ENCODE results near the gene UMODL1. TPM values are rescaled to one million over a fixed set of nuclear protein-coding genes. Genes with fewer than 3 reads are reported as not detected.

The UMODL1 gene
- total and polyA plus RNA-seq, 5 donors from 2014 or later: 0.05 to 0.35 (median 0.07) TPM; not detected in 1

DNA sequence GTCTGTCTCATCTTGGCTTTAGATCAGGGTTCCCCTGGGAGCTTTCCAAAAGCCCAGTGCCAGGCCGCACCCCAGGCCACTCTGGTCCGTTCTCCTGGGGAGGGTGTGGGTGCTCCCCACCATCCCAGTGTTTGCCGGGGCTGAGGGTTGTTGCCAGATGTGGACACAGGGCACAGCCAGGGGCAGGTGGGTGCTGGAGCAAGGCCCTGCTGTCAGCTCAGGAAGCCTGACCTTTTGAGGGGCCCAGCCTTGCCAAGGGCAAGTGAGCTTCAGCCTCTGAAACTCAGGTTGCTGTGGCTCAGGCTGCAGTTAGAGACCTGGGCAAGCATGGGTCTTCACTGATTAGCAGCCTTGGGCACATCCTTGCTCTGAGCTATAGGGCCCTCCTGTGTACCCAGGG, 38.1 kb upstream of the UMODL1 start:
- Mint-ChIP-seq H3K9me3 (peaks cover 0 to 4% (median 0%) of the 10 kb centered on the region in 7 donors), H3K4me1 (peaks cover 0 to 2% (median 0%) of the 10 kb centered on the region in 4 donors), H3K27me3 (peaks cover 2% of the 10 kb centered on the region), H3K4me3 (no peak overlapping the region), H3K27ac (no peak overlapping the region), H3K36me3 (no peaks in the 10 kb centered on the region)
- Histone ChIP-seq H3K9me3 (ENCODE audit: control insufficient read depth in 2 of 2, low read length in 2 of 2) (no peaks in the 10 kb centered on the region), H3K4me3 (ENCODE audit: low read depth, low read length) (no peak overlapping the region), H3K27me3 (ENCODE audit: control insufficient read depth, insufficient read depth, low read length) (no peaks in the 10 kb centered on the region), H3K4me1 (ENCODE audit: control insufficient read depth, insufficient read depth, low read length, poor library complexity, severe bottlenecking) (no peaks in the 10 kb centered on the region), H3K36me3 (ENCODE audit: control insufficient read depth, insufficient read depth, low read length) (no peaks in the 10 kb centered on the region), H3K27ac (ENCODE audit: insufficient read depth, low read length, poor library complexity, severe bottlenecking) (no peak overlapping the region)
- no peak for ATAC-seq (ENCODE audit: low read depth in 2 of 2)
- DNase-seq: no peak

DNA sequence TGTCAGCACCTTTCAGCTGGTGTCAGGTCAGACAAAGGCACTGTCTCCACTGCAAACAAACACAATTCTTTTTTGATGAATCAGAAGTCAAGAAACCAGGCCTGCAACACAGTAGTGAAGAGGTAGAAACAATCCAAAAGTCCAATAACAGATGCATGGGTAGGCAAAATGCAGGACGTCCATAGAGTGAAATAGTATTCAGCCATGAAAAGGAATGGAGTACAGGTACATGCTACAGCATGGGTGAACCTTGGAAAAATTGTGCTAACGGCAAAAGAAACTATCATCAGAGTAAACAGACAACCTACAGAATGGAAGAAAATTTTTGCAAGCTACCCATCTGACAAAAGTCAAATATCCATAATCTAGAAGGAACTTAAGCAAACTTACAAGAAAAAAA, 34.8 kb upstream of the UMODL1 start:
- H3K27ac ChIP-seq (ENCODE audit: insufficient read depth, low read length, poor library complexity, severe bottlenecking): no peak overlapping the region

DNA sequence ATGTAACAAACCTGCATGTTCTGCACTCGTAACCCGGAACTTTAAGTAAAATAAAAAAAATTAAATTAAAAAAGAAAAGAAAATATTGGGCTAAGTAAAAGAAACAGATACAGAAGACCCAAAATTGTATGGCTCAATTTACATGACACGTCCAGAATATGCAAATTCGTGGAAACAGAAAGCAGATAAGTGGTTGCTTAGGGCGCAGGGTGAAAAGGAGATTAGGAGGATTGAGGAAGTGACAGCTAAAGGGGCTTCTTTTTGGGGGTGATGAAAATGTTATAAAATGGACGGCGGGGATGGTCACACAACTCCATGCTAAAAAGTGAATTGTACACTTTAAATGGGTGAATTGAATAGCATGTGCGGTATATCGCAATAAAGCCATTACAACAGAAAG, 33.6 kb upstream of the UMODL1 start:
- peak overlapping the region in 2 of 3 donors; percentile 22 to 84 for H3K27ac Mint-ChIP-seq
- Histone ChIP-seq H3K27ac (ENCODE audit: insufficient read depth, low read length, poor library complexity, severe bottlenecking) (no peak overlapping the region), H3K4me3 (ENCODE audit: low read depth, low read length) (no peak overlapping the region), H3K27me3 (ENCODE audit: control insufficient read depth, insufficient read depth, low read length) (no peaks in the 10 kb centered on the region), H3K36me3 (ENCODE audit: control insufficient read depth, insufficient read depth, low read length) (no peaks in the 10 kb centered on the region), H3K9me3 (ENCODE audit: control insufficient read depth in 2 of 2, low read length in 2 of 2) (no peaks in the 10 kb centered on the region), H3K4me1 (ENCODE audit: control insufficient read depth, insufficient read depth, low read length, poor library complexity, severe bottlenecking) (no peaks in the 10 kb centered on the region)
- no peaks in the 10 kb centered on the region for H3K27me3 Mint-ChIP-seq
- ATAC-seq (ENCODE audit: low read depth in 2 of 2) (no peak), DNase-seq (no peak)
- no peak overlapping the region for H3K4me3 Mint-ChIP-seq
- peaks cover 0 to 11% (median 5%) of the 10 kb centered on the region in 4 donors for H3K4me1 Mint-ChIP-seq
- peaks cover 0 to 4% (median 0%) of the 10 kb centered on the region in 7 donors for H3K9me3 Mint-ChIP-seq
- H3K36me3 Mint-ChIP-seq: peaks cover 3% of the 10 kb centered on the region

More for the DNA sequence above, 34.8 kb upstream of the UMODL1 start:
- Mint-ChIP-seq H3K9me3 (peaks cover 0 to 4% (median 0%) of the 10 kb centered on the region in 7 donors), H3K27me3 (no peaks in the 10 kb centered on the region), H3K36me3 (peaks cover 3% of the 10 kb centered on the region), H3K4me1 (peaks cover 0 to 8% (median 3%) of the 10 kb centered on the region in 4 donors), H3K27ac (no peak overlapping the region), H3K4me3 (no peak overlapping the region)
- no peaks in the 10 kb centered on the region for H3K4me1 ChIP-seq (ENCODE audit: control insufficient read depth, insufficient read depth, low read length, poor library complexity, severe bottlenecking)
- no peaks in the 10 kb centered on the region for H3K36me3 ChIP-seq (ENCODE audit: control insufficient read depth, insufficient read depth, low read length)
- ATAC-seq (ENCODE audit: low read depth in 2 of 2) (no peak), DNase-seq (no peak)
- no peak overlapping the region for H3K4me3 ChIP-seq (ENCODE audit: low read depth, low read length)
- H3K27me3 ChIP-seq (ENCODE audit: control insufficient read depth, insufficient read depth, low read length): no peaks in the 10 kb centered on the region
- H3K9me3 ChIP-seq (ENCODE audit: control insufficient read depth in 2 of 2, low read length in 2 of 2): no peaks in the 10 kb centered on the region

DNA sequence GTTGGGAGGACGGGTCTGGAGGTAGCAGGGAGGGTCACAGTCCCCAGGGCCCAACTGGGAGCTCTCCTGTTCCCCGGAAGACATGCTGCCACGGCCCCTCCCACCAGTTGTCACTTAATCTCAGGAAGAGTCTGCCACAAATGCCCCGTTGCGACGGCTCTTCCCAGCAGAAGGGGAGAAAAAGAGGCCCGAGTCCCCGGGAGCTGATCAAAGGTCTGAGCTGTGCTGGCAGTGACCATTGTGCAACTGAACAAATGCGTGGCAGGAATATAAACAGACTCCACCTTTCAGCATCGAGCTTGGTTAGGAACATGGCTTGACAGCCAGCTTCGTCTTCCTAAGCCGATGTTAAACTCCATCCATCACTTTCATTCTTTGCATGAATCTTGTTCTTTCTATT, 33.2 kb upstream of the UMODL1 start:
- H3K27me3 Mint-ChIP-seq: no peaks in the 10 kb centered on the region
- no peak overlapping the region for H3K4me3 ChIP-seq (ENCODE audit: low read depth, low read length)
- no peaks in the 10 kb centered on the region for H3K4me1 ChIP-seq (ENCODE audit: control insufficient read depth, insufficient read depth, low read length, poor library complexity, severe bottlenecking)
- H3K27ac Mint-ChIP-seq: peak overlapping the region in 2 of 3 donors; percentile 22 to 84
- peaks cover 0 to 4% (median 0%) of the 10 kb centered on the region in 7 donors for H3K9me3 Mint-ChIP-seq
- DNase-seq (no peak), ATAC-seq (ENCODE audit: low read depth in 2 of 2) (no peak)
- H3K4me3 Mint-ChIP-seq: no peak overlapping the region
- no peaks in the 10 kb centered on the region for H3K27me3 ChIP-seq (ENCODE audit: control insufficient read depth, insufficient read depth, low read length)
- H3K4me1 Mint-ChIP-seq: peaks cover 0 to 11% (median 5%) of the 10 kb centered on the region in 4 donors
- H3K36me3 Mint-ChIP-seq: peaks cover 3% of the 10 kb centered on the region
- no peaks in the 10 kb centered on the region for H3K36me3 ChIP-seq (ENCODE audit: control insufficient read depth, insufficient read depth, low read length)
- H3K27ac ChIP-seq (ENCODE audit: insufficient read depth, low read length, poor library complexity, severe bottlenecking): no peak overlapping the region
- no peaks in the 10 kb centered on the region for H3K9me3 ChIP-seq (ENCODE audit: control insufficient read depth in 2 of 2, low read length in 2 of 2)

DNA sequence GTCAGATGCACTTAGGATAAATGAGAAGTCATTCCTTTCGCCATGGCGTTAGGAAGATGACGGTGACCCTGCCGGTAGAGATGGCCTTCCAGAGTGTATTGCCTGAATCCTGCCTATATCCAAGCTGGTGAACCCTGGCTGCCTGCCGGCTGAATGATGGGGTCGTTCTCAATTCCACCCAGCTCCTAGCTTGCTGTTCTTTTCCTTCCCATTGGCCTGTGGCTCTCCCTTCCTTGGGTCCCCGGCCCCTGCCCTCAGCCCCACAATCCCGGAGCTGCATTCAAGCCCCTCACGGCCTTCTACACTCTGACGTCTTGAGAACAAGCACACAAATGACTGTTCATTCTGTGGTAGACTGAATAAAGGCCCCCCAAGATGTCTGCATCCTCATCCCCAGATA, 32.7 kb upstream of the UMODL1 start:
- Histone ChIP-seq H3K4me1 (ENCODE audit: control insufficient read depth, insufficient read depth, low read length, poor library complexity, severe bottlenecking) (no peaks in the 10 kb centered on the region), H3K27me3 (ENCODE audit: control insufficient read depth, insufficient read depth, low read length) (no peaks in the 10 kb centered on the region), H3K27ac (ENCODE audit: insufficient read depth, low read length, poor library complexity, severe bottlenecking) (no peak overlapping the region), H3K36me3 (ENCODE audit: control insufficient read depth, insufficient read depth, low read length) (no peaks in the 10 kb centered on the region), H3K4me3 (ENCODE audit: low read depth, low read length) (no peak overlapping the region), H3K9me3 (ENCODE audit: control insufficient read depth in 2 of 2, low read length in 2 of 2) (no peaks in the 10 kb centered on the region)
- peaks cover 3% of the 10 kb centered on the region for H3K36me3 Mint-ChIP-seq
- no peak overlapping the region for H3K4me3 Mint-ChIP-seq
- DNase-seq (no peak), ATAC-seq (ENCODE audit: low read depth in 2 of 2) (no peak)
- no peaks in the 10 kb centered on the region for H3K27me3 Mint-ChIP-seq
- peaks cover 0 to 4% (median 0%) of the 10 kb centered on the region in 7 donors for H3K9me3 Mint-ChIP-seq
- H3K4me1 Mint-ChIP-seq: peaks cover 0 to 11% (median 5%) of the 10 kb centered on the region in 4 donors
- peak overlapping the region in 2 of 3 donors; percentile 84 to 89 for H3K27ac Mint-ChIP-seq

DNA sequence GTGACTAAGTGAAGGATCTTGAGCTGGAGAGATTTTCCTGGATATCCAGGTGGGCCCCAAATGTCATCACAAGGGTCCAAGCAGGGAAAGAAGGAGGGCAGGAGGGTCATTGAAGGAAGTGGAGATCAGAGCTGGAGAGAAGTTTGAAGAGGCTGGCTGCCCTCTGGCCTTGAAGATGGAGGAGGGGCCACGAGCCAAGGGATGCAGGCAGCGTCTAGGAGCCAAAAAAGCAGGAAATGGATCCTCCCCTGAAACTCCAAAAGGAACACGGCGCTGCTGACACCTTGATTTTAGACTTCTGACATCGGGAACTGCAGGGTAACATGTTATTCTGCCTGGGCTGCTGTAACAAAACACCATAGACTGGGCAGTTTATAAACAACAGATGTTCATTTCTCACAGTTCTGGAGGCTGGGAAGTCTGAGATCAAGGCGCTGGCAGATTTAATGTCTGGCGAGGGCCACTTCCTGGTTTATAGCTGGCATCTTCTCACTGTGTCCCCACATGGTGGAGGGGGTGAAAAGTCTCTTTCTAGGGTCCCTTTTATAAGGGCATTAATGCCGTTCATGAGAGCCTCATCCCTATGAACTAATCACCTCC, 32.2 kb upstream of the UMODL1 start:
- no peak overlapping the region for H3K4me3 ChIP-seq (ENCODE audit: low read depth, low read length)
- ATAC-seq (ENCODE audit: low read depth in 2 of 2): no peak
- Mint-ChIP-seq H3K9me3 (peaks cover 0 to 4% (median 0%) of the 10 kb centered on the region in 7 donors), H3K36me3 (peaks cover 3% of the 10 kb centered on the region), H3K27ac (peak overlapping the region in 1 of 3 donors; percentile 89), H3K4me1 (peaks cover 0 to 11% (median 5%) of the 10 kb centered on the region in 4 donors), H3K27me3 (no peaks in the 10 kb centered on the region), H3K4me3 (no peak overlapping the region)
- no peaks in the 10 kb centered on the region for H3K4me1 ChIP-seq (ENCODE audit: control insufficient read depth, insufficient read depth, low read length, poor library complexity, severe bottlenecking)
- H3K9me3 ChIP-seq (ENCODE audit: control insufficient read depth in 2 of 2, low read length in 2 of 2): no peaks in the 10 kb centered on the region
- DNase-seq: no peak
- H3K27ac ChIP-seq (ENCODE audit: insufficient read depth, low read length, poor library complexity, severe bottlenecking): no peak overlapping the region
- no peaks in the 10 kb centered on the region for H3K36me3 ChIP-seq (ENCODE audit: control insufficient read depth, insufficient read depth, low read length)
- H3K27me3 ChIP-seq (ENCODE audit: control insufficient read depth, insufficient read depth, low read length): no peaks in the 10 kb centered on the region

DNA sequence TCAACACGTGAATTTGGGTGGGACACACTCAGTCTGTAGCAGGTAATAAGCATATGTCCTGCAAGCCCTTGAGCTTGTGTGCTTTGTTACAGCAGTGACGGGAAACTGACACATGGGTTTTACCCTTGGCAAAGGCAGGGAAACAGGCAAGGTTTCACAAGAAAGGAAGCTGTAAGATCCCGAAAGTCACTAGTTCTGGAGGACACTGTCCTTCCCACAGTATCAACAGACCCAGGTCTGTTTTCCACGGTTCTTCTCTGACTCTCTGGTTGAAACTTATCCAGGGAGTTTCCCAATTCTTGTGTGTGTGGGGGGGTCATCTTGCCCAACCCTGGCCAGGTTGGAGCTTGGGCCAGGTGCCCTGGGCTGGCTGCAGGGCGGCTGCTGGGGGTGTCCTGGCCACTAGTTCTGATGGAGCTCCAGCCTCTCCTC, 31.6 kb upstream of the UMODL1 start:
- peaks cover 0 to 4% (median 0%) of the 10 kb centered on the region in 7 donors for H3K9me3 Mint-ChIP-seq
- Histone ChIP-seq H3K27me3 (ENCODE audit: control insufficient read depth, insufficient read depth, low read length) (no peaks in the 10 kb centered on the region), H3K36me3 (ENCODE audit: control insufficient read depth, insufficient read depth, low read length) (no peaks in the 10 kb centered on the region), H3K4me1 (ENCODE audit: control insufficient read depth, insufficient read depth, low read length, poor library complexity, severe bottlenecking) (no peaks in the 10 kb centered on the region), H3K4me3 (ENCODE audit: low read depth, low read length) (no peak overlapping the region), H3K9me3 (ENCODE audit: control insufficient read depth in 2 of 2, low read length in 2 of 2) (no peaks in the 10 kb centered on the region), H3K27ac (ENCODE audit: insufficient read depth, low read length, poor library complexity, severe bottlenecking) (no peak overlapping the region)
- ATAC-seq (ENCODE audit: low read depth in 2 of 2): no peak
- no peaks in the 10 kb centered on the region for H3K27me3 Mint-ChIP-seq
- H3K4me3 Mint-ChIP-seq: no peak overlapping the region
- DNase-seq: no peak
- peak overlapping the region in 2 of 3 donors; percentile 15 to 35 for H3K27ac Mint-ChIP-seq
- peaks cover 0 to 11% (median 5%) of the 10 kb centered on the region in 4 donors for H3K4me1 Mint-ChIP-seq
- H3K36me3 Mint-ChIP-seq: peaks cover 3% of the 10 kb centered on the region

DNA sequence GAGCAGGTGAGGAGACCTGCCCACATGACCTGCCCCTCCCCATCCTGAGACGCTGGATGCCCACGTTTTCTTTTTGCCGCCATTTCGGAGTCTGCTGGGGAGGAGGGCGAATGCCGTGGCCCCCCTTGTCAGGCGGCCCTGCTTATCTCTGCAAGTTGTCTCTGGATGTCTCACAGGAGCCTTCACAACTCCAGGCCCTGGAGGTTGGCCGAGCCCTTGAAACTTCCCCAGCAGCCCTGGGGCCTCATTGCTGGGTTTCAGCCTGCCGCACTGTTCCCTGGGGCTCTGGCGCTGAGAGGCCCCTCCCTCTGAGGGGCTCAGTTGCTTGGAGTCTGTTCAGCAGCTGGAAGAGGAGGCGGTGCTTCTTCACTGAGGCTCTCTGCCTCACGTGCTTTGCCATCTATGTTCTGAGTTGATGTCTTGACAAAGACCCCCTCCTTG, 31.2 kb upstream of the UMODL1 start:
- Mint-ChIP-seq H3K4me3 (no peak overlapping the region), H3K27me3 (no peaks in the 10 kb centered on the region), H3K9me3 (peaks cover 0 to 4% (median 0%) of the 10 kb centered on the region in 7 donors), H3K36me3 (peaks cover 3% of the 10 kb centered on the region), H3K4me1 (peaks cover 0 to 11% (median 5%) of the 10 kb centered on the region in 4 donors), H3K27ac (peak overlapping the region in 1 of 3 donors; percentile 35)
- Histone ChIP-seq H3K4me1 (ENCODE audit: control insufficient read depth, insufficient read depth, low read length, poor library complexity, severe bottlenecking) (no peaks in the 10 kb centered on the region), H3K9me3 (ENCODE audit: control insufficient read depth in 2 of 2, low read length in 2 of 2) (no peaks in the 10 kb centered on the region), H3K27me3 (ENCODE audit: control insufficient read depth, insufficient read depth, low read length) (no peaks in the 10 kb centered on the region), H3K27ac (ENCODE audit: insufficient read depth, low read length, poor library complexity, severe bottlenecking) (no peak overlapping the region), H3K36me3 (ENCODE audit: control insufficient read depth, insufficient read depth, low read length) (no peaks in the 10 kb centered on the region), H3K4me3 (ENCODE audit: low read depth, low read length) (no peak overlapping the region)
- DNase-seq: no peak
- no peak for ATAC-seq (ENCODE audit: low read depth in 2 of 2)
